GM19035 (cell line): ENCODE results near the gene EID2B.

Experiments used
- ATAC-seq: cut with Tn5 transposase; IDR thresholded peaks from one replicate; pipeline ENCODE4 v1.9.1; 2021; ENCODE audit not compliant: unreplicated experiment

Gene EID2B

DNA sequence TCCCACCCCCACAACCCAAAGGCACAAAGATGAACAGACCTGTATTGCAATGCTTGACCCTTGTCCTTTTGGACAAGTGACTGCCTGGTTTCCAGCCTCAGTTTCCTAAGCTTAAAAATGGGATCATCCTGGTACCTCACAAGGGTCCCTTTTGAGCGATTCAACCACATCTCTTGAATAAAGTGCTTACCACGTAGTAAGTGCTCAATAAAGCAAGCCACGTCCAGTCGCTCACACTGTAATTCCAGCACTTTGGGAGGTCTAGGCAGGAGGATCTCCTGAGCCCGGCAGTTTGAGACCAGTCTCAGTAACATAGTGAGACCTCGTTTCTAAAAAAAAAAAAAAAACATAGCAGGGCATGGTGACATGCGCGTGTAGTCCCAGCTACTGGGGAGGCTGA is 32.7 kb downstream of the EID2B start:
- no peak for ATAC-seq

DNA sequence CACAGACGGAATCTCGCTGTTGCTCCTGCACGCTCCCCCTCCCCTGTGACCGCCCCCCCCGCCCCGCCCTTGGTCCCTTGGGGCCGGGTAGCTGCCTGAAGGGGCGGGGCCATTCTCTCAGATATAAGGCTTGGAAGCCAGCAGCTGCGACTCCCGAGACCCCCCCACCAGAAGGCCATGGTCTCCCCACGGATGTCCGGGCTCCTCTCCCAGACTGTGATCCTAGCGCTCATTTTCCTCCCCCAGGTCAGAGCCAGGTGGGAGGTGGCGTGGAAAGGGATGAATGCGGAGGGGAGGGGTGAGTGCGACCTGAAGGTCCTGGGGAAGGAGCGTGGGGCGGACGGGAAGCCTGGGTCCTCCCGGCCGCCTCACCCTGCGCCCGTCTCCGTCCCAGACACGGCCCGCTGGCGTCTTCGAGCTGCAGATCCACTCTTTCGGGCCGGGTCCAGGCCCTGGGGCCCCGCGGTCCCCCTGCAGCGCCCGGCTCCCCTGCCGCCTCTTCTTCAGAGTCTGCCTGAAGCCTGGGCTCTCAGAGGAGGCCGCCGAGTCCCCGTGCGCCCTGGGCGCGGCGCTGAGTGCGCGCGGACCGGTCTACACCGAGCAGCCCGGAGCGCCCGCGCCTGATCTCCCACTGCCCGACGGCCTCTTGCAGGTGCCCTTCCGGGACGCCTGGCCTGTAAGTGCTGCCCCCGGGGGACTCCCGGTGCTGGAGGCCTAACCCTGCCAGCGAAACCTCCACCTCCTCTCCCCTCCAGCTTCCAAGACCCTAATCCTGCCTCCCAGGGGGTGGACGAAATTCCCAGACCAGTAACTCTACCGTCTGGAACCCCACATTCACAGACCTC is 33.6 kb downstream of the EID2B start, which contains the start of gene DLL3:
TSS of gene DLL3 (plus strand) at position 150 of the 845 bp plus-strand sequence. CDS start at position 178, 28 bp downstream.
- ATAC-seq = no peak

DNA sequence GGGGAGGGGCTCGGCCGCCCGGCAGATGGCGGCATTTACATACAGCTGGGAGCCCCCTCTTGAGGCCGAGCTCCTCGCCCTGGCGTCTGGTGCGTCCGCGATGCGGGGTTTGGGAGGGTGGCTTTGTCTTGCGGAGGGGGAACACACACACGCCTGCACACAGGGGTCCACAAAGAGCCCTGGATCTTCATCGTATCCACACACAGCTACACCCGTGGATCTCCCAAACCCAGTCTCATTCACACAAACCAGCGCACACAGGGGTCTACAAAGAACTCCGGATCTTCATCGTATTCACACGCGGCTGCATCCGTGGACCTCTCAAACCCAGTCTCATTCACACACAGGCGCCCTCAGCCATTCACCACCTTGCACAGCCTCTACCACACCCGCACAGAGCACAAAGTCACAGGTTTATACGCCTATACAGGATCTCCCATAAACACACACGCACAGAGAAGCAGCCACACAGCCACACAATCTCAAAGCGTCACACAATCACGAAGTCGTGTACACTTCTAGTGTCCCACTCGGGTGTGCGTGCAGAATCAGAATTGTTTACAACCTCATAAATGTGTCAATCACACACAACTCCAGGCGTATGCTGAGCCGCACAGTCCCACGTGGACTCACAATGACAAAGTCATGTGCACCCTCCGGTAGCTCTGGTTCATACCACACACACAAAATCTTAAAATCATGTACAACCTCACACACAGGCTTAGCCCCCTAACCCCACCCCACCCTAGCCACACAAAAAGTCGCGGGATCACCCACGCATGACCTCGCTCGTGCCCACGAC is 34.5 kb downstream of the EID2B start:
- no peak for ATAC-seq

DNA sequence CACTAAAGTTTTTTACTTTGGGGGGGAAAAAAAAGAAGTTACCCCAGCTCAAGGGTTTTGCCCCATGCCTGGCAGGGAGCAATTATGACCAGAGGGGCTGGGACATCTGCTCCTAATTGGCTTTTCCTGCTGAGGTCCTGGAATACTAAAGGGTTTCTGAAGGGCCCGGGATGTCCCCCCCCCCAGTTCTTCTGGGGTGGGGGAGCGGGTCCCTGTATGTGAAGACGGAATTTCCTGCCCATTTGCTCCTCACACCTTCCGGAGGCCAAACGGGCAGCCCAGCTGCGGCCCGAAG is 35.0 kb downstream of the EID2B start:
- no peak for ATAC-seq

DNA sequence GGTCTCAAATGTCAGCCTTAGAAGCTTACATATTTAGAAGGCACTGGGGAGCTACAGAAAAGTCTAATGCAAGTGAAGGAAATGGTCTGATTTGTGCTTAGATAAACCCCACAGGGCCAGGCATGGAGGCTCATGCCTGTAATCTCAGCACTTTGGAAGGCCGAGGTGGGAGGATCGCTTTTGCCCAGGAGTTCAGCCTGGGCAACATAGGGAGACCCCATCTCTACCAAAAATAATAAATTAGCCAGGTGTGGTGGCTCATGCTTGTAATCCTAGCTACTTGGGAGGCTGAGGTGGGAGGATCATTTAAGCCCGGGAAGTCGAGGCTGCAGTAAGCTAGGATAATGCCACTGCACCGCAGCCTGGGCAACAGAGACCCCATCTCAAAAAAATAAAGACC is 36.6 kb downstream of the EID2B start:
- no peak for ATAC-seq

DNA sequence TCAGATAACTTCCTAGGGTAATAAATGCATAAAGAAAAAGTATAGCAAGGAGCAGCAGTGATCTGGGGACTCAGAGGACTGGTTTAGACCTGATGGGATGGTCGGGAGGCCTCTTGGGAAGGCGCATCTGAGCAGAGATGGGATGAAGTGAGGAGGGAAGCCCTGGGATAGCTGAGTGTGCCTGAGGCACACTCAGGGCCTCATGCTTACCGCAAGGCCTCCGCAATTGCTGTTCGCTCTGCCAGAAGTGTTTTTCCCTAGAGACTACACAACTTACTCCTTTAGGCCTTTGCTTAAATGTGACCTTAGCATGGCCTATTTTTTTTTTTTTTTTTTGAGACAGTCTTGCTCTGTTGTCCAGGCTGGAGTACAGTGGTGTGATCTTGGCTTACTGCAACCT is 38.0 kb downstream of the EID2B start:
- ATAC-seq = no peak

DNA sequence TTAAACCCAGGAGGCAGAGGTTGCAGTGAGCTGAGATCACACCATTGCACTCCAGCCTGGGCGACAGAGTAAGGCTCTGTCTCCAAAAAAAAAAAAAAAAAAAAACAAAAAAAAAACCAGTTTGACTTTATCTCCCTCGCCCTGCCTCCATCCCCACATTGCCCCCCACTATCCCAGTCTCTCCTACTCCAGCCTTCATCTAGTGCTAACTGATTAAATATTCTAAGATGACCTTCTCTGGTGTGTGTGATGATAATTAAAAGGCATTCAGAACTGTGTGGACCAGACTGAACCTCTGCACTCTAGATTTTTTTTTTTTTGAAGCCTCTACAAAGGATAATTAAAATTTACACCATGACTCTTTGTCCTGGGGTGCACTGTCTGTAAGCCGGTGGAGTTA is 39.9 kb downstream of the EID2B start:
- no peak for ATAC-seq

DNA sequence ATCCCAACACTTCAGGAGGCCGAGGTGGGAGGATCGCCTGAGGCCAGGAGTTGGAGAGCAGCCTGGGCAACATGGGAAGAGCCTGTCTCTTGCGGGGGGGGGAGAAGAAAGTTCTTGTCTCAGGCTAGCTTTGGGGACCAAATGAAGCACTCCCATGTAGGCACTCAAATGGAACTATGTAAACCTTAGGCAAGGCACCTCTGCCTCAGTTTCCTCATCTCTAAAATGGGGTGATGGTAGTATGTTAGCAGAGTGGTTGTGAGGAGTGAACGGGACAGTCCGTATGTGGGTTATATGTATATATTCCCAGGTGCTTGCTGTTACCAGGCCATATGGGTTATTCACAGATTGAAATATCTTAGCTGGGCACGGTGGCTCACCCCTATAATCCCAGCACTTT is 40.4 kb downstream of the EID2B start:
- ATAC-seq = no peak

DNA sequence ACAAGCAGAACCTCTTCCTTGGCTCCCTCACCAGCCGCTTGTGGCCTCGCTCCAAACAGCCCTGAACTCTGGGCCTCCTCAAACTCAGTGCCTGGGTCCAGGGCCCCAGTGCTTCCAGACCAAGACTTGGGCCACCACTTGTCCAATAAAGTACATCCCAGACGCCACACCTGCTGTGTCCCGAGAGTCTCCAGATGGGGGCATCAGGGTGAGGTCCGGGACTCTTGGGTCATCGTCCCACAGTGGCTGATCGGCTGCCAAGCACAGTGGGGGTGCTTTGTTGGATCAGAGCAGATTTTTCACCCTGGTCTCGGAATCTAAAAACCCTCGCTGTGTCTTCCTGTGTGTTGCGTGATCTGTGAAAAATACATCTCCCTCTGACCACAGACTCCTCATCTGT is 42.9 kb downstream of the EID2B start:
- ATAC-seq = no peak

DNA sequence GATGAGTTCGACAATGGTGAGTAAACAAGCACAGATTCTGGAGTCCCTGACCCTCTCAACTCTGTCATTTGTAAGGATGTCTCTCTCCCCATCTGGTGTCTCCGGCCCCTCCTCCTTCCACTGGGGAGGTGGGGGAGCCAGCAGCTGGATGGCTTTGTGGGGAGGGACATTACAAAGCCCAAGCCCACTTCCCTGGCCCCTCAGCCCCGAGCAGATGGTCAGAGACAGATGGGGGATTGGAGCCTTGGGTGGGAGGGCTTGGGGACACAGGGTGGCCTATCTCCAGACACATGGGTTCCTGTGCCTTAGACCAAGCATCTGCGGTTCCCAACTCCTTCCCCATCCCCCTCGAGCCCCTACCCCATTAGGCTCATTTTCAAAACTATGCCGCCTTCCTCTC is 49.5 kb downstream of the EID2B start:
- ATAC-seq = no peak

DNA sequence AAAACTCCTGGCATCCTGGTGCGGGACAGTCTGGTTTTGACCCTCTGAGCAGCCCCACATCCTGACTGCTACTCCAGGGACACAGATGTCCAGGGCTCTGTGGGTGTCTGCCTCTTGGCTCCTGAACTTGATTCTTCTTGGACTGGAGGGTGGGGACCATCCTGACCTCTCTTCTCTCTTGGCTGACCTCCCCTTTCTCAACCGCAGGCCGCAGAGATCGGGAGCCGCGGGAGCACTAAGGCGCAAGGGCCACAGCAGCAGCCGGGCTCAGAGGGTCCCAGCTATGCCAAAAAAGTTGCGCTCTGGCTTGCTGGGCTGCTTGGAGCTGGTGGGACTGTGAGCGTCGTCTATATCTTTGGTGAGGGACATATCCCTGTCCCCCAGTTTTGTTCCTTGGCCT is 51.0 kb downstream of the EID2B start:
- ATAC-seq = no peak

DNA sequence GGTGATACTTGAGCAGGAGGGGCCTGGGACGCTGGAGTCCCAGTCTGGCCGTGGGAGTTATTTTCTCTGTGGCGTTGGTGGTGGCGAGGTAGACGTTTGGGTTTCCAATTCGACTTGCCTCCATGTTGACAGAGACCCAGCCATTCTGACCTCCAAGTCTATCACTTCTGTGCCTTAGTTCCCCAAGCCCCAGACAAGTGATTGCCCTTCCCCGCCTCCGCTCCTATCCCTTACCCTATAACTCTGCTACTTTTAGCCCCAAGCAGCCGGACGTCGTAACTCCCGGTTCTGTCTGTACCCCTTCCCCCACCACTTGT is 51.5 kb downstream of the EID2B start:
- no peak for ATAC-seq
